Measurements from ENCODE around the gene C2CD4D.

DNA sequence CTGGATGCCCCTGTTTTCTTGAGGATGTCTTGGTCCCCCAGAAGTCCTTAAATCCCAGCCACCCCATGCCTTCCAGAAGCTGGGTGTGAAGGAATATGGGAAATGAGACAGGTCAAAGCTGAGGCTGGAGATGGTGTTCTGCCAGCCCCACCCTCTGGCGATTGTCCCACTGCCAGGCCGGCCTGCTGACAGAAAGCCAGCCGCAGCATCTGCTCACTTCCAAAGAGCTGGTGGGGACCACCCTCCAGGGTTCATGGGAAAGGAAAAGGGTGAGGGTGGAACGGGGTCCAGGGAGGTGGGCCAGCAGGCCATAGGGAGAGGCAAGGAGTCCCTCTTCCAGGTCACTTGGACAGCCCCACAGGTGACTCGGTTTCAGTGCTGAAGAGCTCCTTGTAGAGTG lies 32.5 kb downstream of the C2CD4D start:
- TF ChIP-seq, protein P1, sequence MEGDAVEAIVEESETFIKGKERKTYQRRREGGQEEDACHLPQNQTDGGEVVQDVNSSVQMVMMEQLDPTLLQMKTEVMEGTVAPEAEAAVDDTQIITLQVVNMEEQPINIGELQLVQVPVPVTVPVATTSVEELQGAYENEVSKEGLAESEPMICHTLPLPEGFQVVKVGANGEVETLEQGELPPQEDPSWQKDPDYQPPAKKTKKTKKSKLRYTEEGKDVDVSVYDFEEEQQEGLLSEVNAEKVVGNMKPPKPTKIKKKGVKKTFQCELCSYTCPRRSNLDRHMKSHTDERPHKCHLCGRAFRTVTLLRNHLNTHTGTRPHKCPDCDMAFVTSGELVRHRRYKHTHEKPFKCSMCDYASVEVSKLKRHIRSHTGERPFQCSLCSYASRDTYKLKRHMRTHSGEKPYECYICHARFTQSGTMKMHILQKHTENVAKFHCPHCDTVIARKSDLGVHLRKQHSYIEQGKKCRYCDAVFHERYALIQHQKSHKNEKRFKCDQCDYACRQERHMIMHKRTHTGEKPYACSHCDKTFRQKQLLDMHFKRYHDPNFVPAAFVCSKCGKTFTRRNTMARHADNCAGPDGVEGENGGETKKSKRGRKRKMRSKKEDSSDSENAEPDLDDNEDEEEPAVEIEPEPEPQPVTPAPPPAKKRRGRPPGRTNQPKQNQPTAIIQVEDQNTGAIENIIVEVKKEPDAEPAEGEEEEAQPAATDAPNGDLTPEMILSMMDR (IDR thresholded peaks at IDR 0.05; ENCODE audit: low read length) = no peak
- TF ChIP-seq EZH2 (optimal IDR thresholded peaks at IDR 0.05; ENCODE audit: low read depth, low read length) = no peak

Measured in MM.1S (cell line).